Thoracic aorta (tissue), 2 donors: ENCODE data around the gene PRSS33. TPM values are rescaled to one million over a fixed set of nuclear protein-coding genes. Genes with fewer than 3 reads are reported as not detected.

Experiments
- ATAC-seq: fragments of 150-250 bp; one replicate; pipeline ENCODE4 v1.8.0; 2017; ENCODE audit warnings: low read depth; ENCODE audit not compliant: insufficient number of reproducible peaks, low FRiP score
- DNase-seq: peaks from one replicate; pipeline ENCODE4 v3.0.0-alpha.2; 2020; ENCODE audit warnings: low spot score
- H3K27ac ChIP-seq, 2 donors: fragments of 200-600 bp; sonication (generic); 1 replicate in 1 of 2; 2 replicates in 1 of 2; pipeline ENCODE4 v1.5.1; 2016; ENCODE audit warnings: mild to moderate bottlenecking in 2 of 2, moderate library complexity in 2 of 2
- H3K27me3 ChIP-seq: fragments of 200-600 bp; sonication (generic); replicated peaks from 2 replicates; pipeline ENCODE4 v1.6.0; 2016; ENCODE audit warnings: mild to moderate bottlenecking; ENCODE audit not compliant: insufficient read depth
- H3K36me3 ChIP-seq: fragments of 200-600 bp; sonication (generic); one replicate; pipeline ENCODE4 v1.5.1; 2016
- H3K4me1 ChIP-seq, 2 donors: fragments of 200-600 bp; sonication (generic); 1 replicate in 1 of 2; 2 replicates in 1 of 2; pipeline versions ENCODE4 v1.5.1 to v1.6.0; 2016; ENCODE audit warnings: low read depth in 2 of 2, mild to moderate bottlenecking in 1 of 2; ENCODE audit not compliant: control insufficient read depth in 1 of 2
- H3K4me3 ChIP-seq: fragments of 200-600 bp; sonication (generic); 2 replicates; pipeline ENCODE4 v1.5.1; 2016; ENCODE audit warnings: mild to moderate bottlenecking
- H3K9me3 ChIP-seq: fragments of 200-600 bp; sonication (generic); 2 replicates; pipeline ENCODE4 v1.5.1; 2016
- total RNA-seq, 2 donors: library from RNA; depleted of rRNA; stranded (reverse); fragments of >200 nt; gene quantifications; one replicate each; pipeline versions ENCODE4 v1.1.0 to v1.2.3, GENCODE V29; 2016
- TF ChIP-seq, protein P1 (sequence below): fragments of 200-600 bp; sonication (generic); IDR thresholded peaks from one replicate; pipeline ENCODE4 v1.5.1; 2019; ENCODE audit warnings: antibody characterized with exemption

The PRSS33 gene
- total RNA-seq, 2 donors from 2014 or later = not detected

DNA sequence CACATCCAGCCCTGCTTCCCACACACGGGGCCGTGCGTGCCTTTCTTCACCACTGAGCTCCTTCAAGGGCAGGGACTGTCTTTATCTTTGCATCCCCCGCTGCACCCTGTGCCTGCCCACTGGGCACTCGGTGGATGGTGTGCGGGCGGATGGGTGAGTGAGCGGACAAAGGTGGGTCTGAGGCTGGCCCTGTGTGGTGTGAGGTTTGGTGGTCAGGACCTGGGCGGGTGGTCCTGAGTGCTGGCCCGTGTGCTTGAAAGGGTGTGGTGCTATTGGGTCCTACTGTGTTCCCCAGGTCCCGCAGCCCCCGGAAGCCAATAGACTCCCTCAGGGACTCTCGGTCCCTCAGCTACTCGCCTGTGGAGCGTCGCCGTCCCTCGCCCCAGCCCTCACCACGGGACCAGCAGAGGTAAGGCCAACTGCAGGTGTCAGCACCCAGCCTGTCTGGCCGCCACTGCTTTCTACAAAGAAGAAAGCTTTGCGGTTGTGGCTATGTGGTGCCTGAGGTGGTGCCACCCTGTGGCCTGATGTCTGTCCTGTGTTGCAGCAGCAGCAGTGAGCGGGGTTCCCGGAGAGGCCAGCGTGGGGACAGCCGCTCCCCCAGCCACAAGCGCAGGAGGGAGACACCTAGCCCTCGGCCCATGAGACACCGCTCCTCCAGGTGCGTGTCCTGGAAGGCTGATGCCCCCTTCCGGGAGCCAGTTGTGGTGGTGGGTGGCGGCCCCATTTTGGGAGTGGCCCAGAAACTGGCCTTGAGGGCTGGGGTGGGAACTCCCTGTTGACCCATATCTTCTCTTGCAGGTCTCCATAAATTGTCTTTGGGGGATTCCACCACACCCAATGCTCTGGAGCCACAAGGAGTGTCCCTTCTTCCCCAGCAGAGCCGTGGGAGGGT is 17.1 kb downstream of the PRSS33 start:
- Histone ChIP-seq H3K4me1 (peaks cover 0 to 5% of the 10 kb centered on the region in 2 donors), H3K4me3 (no peak overlapping the region), H3K9me3 (no peaks in the 10 kb centered on the region), H3K27ac (no peak overlapping the region), H3K36me3 (peaks cover 77% of the 10 kb centered on the region), H3K27me3 (no peaks in the 10 kb centered on the region)
- ATAC-seq = no peak
- no peak for DNase-seq
- TF ChIP-seq, protein P1, sequence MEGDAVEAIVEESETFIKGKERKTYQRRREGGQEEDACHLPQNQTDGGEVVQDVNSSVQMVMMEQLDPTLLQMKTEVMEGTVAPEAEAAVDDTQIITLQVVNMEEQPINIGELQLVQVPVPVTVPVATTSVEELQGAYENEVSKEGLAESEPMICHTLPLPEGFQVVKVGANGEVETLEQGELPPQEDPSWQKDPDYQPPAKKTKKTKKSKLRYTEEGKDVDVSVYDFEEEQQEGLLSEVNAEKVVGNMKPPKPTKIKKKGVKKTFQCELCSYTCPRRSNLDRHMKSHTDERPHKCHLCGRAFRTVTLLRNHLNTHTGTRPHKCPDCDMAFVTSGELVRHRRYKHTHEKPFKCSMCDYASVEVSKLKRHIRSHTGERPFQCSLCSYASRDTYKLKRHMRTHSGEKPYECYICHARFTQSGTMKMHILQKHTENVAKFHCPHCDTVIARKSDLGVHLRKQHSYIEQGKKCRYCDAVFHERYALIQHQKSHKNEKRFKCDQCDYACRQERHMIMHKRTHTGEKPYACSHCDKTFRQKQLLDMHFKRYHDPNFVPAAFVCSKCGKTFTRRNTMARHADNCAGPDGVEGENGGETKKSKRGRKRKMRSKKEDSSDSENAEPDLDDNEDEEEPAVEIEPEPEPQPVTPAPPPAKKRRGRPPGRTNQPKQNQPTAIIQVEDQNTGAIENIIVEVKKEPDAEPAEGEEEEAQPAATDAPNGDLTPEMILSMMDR = no peak

DNA sequence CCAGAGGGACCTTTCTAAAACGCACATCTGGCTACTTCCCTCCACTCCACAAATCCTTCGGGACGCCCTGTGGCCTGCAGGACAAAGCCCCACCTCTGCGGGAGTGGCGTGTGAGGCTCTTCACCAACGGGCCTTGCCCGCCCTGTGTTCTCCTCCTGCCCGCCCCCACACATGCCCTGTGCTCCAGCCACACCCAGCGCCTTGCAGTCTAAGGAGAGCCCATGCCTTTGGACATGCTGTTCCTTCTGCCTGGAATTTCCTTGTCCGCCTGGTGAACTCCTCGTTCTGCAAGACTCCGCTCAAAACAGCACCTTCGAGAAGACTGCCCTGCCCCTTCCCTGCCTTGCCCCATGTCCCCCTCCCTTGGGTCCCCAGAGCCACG is 17.7 kb downstream of the PRSS33 start:
- TF ChIP-seq, protein P1 = no peak
- DNase-seq = no peak
- H3K36me3 ChIP-seq = peaks cover 77% of the 10 kb centered on the region

DNA sequence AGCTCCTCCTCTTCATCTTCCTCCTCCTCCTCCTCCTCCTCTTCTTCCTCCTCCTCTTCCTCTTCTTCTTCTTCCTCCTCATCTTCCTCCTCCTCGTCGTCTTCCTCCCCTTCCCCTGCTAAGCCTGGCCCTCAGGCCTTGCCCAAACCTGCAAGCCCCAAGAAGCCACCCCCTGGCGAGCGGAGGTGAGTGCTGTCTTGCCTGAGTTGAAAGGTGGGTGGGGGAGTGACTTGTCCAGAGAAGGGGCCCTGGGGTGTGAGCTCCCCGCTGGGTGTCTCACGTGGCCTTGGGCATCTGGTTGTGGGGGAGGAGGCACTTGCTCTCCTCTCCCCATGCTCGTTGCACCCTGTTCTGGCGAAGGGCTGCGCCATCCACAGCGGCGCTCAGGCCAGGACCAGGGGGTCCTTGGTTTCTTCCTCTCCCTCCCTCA is 18.2 kb downstream of the PRSS33 start:
- Histone ChIP-seq H3K4me3 (no peak overlapping the region), H3K9me3 (no peaks in the 10 kb centered on the region), H3K27me3 (no peaks in the 10 kb centered on the region), H3K4me1 (no peaks in the 10 kb centered on the region), H3K27ac (no peak overlapping the region), H3K36me3 (peaks cover 79% of the 10 kb centered on the region)
- DNase-seq (no peak), ATAC-seq (no peak)
- TF ChIP-seq, protein P1 = no peak

More for the DNA sequence above, 17.7 kb downstream of the PRSS33 start:
- H3K27me3 ChIP-seq = no peaks in the 10 kb centered on the region
- H3K27ac ChIP-seq = no peak overlapping the region
- H3K4me1 ChIP-seq = no peaks in the 10 kb centered on the region
- no peak for ATAC-seq
- no peak overlapping the region for H3K4me3 ChIP-seq
- no peaks in the 10 kb centered on the region for H3K9me3 ChIP-seq

DNA sequence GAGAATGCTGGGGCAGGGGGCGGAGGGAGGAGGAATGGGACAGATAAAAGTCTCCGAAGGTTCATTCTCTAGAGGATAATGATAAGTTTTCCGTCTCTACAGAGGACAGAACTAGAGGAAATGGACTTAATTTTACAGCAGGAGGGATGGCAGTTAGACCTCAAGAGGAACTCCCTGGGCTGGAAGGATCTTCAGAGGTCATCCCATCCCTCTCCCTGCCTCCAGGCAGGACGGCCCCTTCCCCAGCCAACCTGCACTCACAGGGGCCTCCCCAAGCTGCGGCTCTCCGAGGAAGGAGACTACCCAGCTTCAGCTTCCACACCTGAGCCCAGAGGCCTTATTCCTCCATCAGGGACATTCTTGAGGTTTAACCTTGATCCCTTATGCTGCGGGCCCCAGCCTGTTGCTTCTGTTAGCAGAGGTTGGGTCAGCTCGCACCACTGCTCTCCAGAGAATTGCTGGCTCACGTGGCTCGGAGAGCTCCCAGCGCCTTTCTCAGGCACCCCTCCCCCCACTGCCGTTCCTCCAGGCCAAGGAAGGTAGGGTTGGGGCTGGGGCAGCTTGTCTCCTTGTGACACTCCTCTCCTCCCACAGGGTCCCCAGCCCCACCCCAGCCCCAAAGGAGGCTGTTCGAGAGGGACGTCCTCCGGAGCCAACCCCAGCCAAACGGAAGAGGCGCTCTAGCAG is 18.8 kb downstream of the PRSS33 start:
- Histone ChIP-seq H3K9me3 (no peaks in the 10 kb centered on the region), H3K27ac (no peak overlapping the region), H3K4me3 (no peak overlapping the region), H3K36me3 (peaks cover 79% of the 10 kb centered on the region), H3K4me1 (no peaks in the 10 kb centered on the region), H3K27me3 (no peaks in the 10 kb centered on the region)
- DNase-seq (no peak), ATAC-seq (no peak)
- TF ChIP-seq, protein P1 = no peak

DNA sequence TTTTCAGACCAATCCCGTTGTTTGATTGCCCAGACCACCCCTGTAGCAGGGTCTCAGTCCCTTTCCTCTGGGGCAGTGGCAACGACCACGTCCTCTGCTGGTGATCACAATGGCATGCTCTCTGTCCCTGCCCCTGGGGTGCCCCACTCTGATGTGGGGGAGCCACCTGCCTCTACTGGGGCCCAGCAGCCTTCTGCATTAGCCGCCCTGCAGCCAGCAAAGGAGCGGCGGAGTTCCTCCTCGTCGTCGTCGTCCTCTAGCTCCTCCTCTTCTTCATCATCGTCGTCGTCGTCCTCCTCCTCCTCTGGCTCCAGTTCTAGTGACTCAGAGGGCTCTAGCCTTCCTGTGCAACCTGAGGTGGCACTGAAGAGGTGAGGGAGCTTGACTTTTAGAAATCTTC is 19.5 kb downstream of the PRSS33 start:
- no peak overlapping the region for H3K4me3 ChIP-seq
- TF ChIP-seq, protein P1 = no peak
- H3K4me1 ChIP-seq = no peaks in the 10 kb centered on the region
- H3K36me3 ChIP-seq = peaks cover 82% of the 10 kb centered on the region
- DNase-seq = no peak
- no peaks in the 10 kb centered on the region for H3K9me3 ChIP-seq
- ATAC-seq = no peak
- H3K27ac ChIP-seq = no peak overlapping the region
- no peaks in the 10 kb centered on the region for H3K27me3 ChIP-seq
